Smooth muscle cell (in vitro differentiated cells): ENCODE data around the gene KRABD2.
"Not testable (repeated sequence)": the region's sequence is repeated elsewhere in the genome, so short reads cannot be mapped to it uniquely, and the experiment has no call there.

Experiments
- DNase-seq: peaks from one replicate; lab custom pipeline; 2025; ENCODE audit not compliant: unreplicated experiment; lab: John Stamatoyannopoulos, UW
- H2AFZ ChIP-seq: fragments of 200-600 bp; sonication (generic); 2 replicates; pipeline ENCODE4 v1.6.0; 2016; ENCODE audit warnings: antibody characterized with exemption, low read depth, mild to moderate bottlenecking
- H3F3A ChIP-seq: fragments of 200-600 bp; sonication (generic); 2 replicates; pipeline ENCODE4 v1.6.0; 2017; ENCODE audit warnings: antibody characterized with exemption, low read depth
- H3K27ac ChIP-seq: fragments of 200-600 bp; sonication (generic); 2 replicates; pipeline ENCODE4 v1.5.1; 2016; ENCODE audit warnings: low read depth, mild to moderate bottlenecking
- H3K27me3 ChIP-seq: fragments of 200-600 bp; sonication (generic); 2 replicates; pipeline ENCODE4 v1.6.1; 2016; ENCODE audit warnings: low read depth, mild to moderate bottlenecking
- H3K36me3 ChIP-seq: fragments of 200-600 bp; sonication (generic); 2 replicates; pipeline ENCODE4 v1.5.1; 2016; ENCODE audit warnings: low read depth
- H3K4me1 ChIP-seq: fragments of 200-600 bp; sonication (generic); 2 replicates; pipeline ENCODE4 v1.5.1; 2016; ENCODE audit warnings: low read depth
- H3K4me2 ChIP-seq: fragments of 200-600 bp; sonication (generic); 2 replicates; pipeline ENCODE4 v1.6.0; 2016; ENCODE audit warnings: mild to moderate bottlenecking
- H3K4me3 ChIP-seq: fragments of 200-600 bp; sonication (generic); 2 replicates; pipeline ENCODE4 v1.5.1; 2016; ENCODE audit warnings: mild to moderate bottlenecking
- H3K79me2 ChIP-seq: fragments of 200-600 bp; sonication (generic); 2 replicates; pipeline ENCODE4 v1.6.0; 2016; ENCODE audit warnings: low read depth, mild to moderate bottlenecking
- H3K9ac ChIP-seq: fragments of 200-600 bp; sonication (generic); 2 replicates; pipeline ENCODE4 v1.6.0; 2016; ENCODE audit warnings: low read depth
- H3K9me3 ChIP-seq: fragments of 200-600 bp; sonication (generic); replicated peaks from 2 replicates; pipeline ENCODE4 v1.5.1; 2016; ENCODE audit warnings: low read depth
- H4K20me1 ChIP-seq: fragments of 200-600 bp; sonication (generic); 2 replicates; pipeline ENCODE4 v1.6.0; 2016; ENCODE audit warnings: low read depth
- CTCF ChIP-seq: fragments of 200-600 bp; sonication (generic); IDR thresholded peaks from 2 replicates; pipeline ENCODE4 v1.5.1; 2017; ENCODE audit warnings: borderline replicate concordance, mild to moderate bottlenecking, antibody characterized with exemption; ENCODE audit not compliant: insufficient read depth, poor library complexity, severe bottlenecking
- WGBS: methylation state at CpG from one replicate; pipeline ENCODE4 v1.1.7; 2016; ENCODE audit warnings: low lambda C conversion rate; 5-methylcytosine and 5-hydroxymethylcytosine counted together

Gene KRABD2

GRCh38 chr17:8401107-8401506, 24.6 kb upstream of the KRABD2 start:
- Histone ChIP-seq H2AFZ (no peak overlapping the region), H3F3A (no peaks in the 10 kb centered on the region), H4K20me1 (no peaks in the 10 kb centered on the region), H3K9me3 (no peaks in the 10 kb centered on the region), H3K4me3 (no peak overlapping the region), H3K36me3 (no peaks in the 10 kb centered on the region), H3K4me1 (no peaks in the 10 kb centered on the region), H3K9ac (no peak overlapping the region), H3K4me2 (no peak overlapping the region), H3K27me3 (peaks cover under 1% of the 10 kb centered on the region), H3K27ac (no peak overlapping the region), H3K79me2 (no peaks in the 10 kb centered on the region)
- TF ChIP-seq CTCF, result no peak
- DNase-seq, result no peak
- WGBS, result 84% methylated on average over 2 of the region's 2 CpGs

- WGBS, result 76% methylated on average over 6 of the region's 6 CpGs
- Histone ChIP-seq H3K4me2 (no peak overlapping the region), H4K20me1 (no peaks in the 10 kb centered on the region), H3K4me1 (no peaks in the 10 kb centered on the region), H2AFZ (no peak overlapping the region), H3K79me2 (no peaks in the 10 kb centered on the region), H3F3A (no peaks in the 10 kb centered on the region), H3K9ac (no peak overlapping the region), H3K27ac (no peak overlapping the region), H3K9me3 (no peaks in the 10 kb centered on the region), H3K27me3 (peaks cover 8% of the 10 kb centered on the region), H3K36me3 (no peaks in the 10 kb centered on the region), H3K4me3 (no peak overlapping the region)
- TF ChIP-seq CTCF, result no peak
- no peak for DNase-seq
Observed at GRCh38 chr17:8398980-8399379, 22.5 kb upstream of the KRABD2 start.

- no peaks in the 10 kb centered on the region for H3K36me3 ChIP-seq
- H4K20me1 ChIP-seq, result no peaks in the 10 kb centered on the region
- H3K27ac ChIP-seq, result no peak within 1 kb of the TSS
- H3K4me3 ChIP-seq, result no peak within 1 kb of the TSS
- no peaks in the 10 kb centered on the region for H3K4me1 ChIP-seq
- peaks cover 8% of the 10 kb centered on the region for H3K27me3 ChIP-seq
- H3K9ac ChIP-seq, result no peak within 1 kb of the TSS
- 75% methylated on average over 13 of the region's 13 CpGs for WGBS
- H3K4me2 ChIP-seq, result no peak within 1 kb of the TSS
- no peak within 1 kb of the TSS for H2AFZ ChIP-seq
- H3K79me2 ChIP-seq, result no peaks in the 10 kb centered on the region
- no peaks in the 10 kb centered on the region for H3K9me3 ChIP-seq
- TF ChIP-seq CTCF, result no peak
- DNase-seq, result no peak
- H3F3A ChIP-seq, result no peaks in the 10 kb centered on the region
Observed at GRCh38 chr17:8397636-8398035, 21.1 kb upstream of the KRABD2 start, which contains the start of gene RNF222. TSS of gene RNF222 (minus strand) at chr17:8397827. CDS start at chr17:8393461, 4,366 bp downstream.

- H3K9ac ChIP-seq, H2AFZ ChIP-seq, H3K4me1 ChIP-seq, H3K79me2 ChIP-seq, H3K4me2 ChIP-seq, H3K36me3 ChIP-seq, DNase-seq, H3K4me3 ChIP-seq, H3F3A ChIP-seq, H3K27ac ChIP-seq, H3K9me3 ChIP-seq, H3K27me3 ChIP-seq, H4K20me1 ChIP-seq: not testable (repeated sequence)
- 83% methylated on average over 9 of the region's 9 CpGs for WGBS
Observed at GRCh38 chr17:8394497-8394896, 18.0 kb upstream of the KRABD2 start.
